HEK293T (cell line): Measurements from ENCODE around the gene FLNB.

Source experiments
- FOXK2 ChIP-seq: fragments of 450-650 bp; IDR thresholded peaks from 2 replicates; pipeline ENCODE4 v1.6.1; 2016; ENCODE audit warnings: mild to moderate bottlenecking
- SP1 ChIP-seq: fragments of 450-650 bp; IDR thresholded peaks from 2 replicates; pipeline ENCODE4 v1.6.1; 2017

- TF ChIP-seq FOXK2 (no peak), SP1 (no peak)
Observed at GRCh38 chr3:58131101-58131825, 123.0 kb downstream of the FLNB start.
